ENCODE results near the gene CTNNBIP1.

Gene CTNNBIP1

GRCh38 chr1:9877962-9878361 is 32.1 kb downstream of the CTNNBIP1 start:
- DNase-seq (ENCODE audit: low read depth): no peak

GRCh38 chr1:9875636-9876000 is 34.5 kb downstream of the CTNNBIP1 start:
- DNase-seq (ENCODE audit: low read depth): no peak

GRCh38 chr1:9874959-9875635 is 35.0 kb downstream of the CTNNBIP1 start:
- DNase-seq (ENCODE audit: low read depth): peak; percentile 68

GRCh38 chr1:9874412-9874811 is 35.7 kb downstream of the CTNNBIP1 start:
- no peak for DNase-seq (ENCODE audit: low read depth)

- DNase-seq (ENCODE audit: low read depth): no peak
Measured at GRCh38 chr1:9873992-9874391, 36.1 kb downstream of the CTNNBIP1 start.

GRCh38 chr1:9873385-9873784 is 36.7 kb downstream of the CTNNBIP1 start:
- DNase-seq (ENCODE audit: low read depth): no peak

- DNase-seq (ENCODE audit: low read depth): no peak
Measured at GRCh38 chr1:9872430-9873165, 37.5 kb downstream of the CTNNBIP1 start.

- DNase-seq (ENCODE audit: low read depth): no peak
Measured at GRCh38 chr1:9871707-9872425, 38.2 kb downstream of the CTNNBIP1 start.

- DNase-seq (ENCODE audit: low read depth): no peak
Measured at GRCh38 chr1:9871021-9871420, 39.0 kb downstream of the CTNNBIP1 start.

- DNase-seq (ENCODE audit: low read depth): no peak
Measured at GRCh38 chr1:9870572-9870971, 39.5 kb downstream of the CTNNBIP1 start.

GRCh38 chr1:9869831-9870251 is 40.2 kb downstream of the CTNNBIP1 start:
- no peak for DNase-seq (ENCODE audit: low read depth)

GRCh38 chr1:9868244-9868590 is 41.9 kb downstream of the CTNNBIP1 start:
- DNase-seq (ENCODE audit: low read depth): no peak

GRCh38 chr1:9867408-9868243 is 42.4 kb downstream of the CTNNBIP1 start:
- peak; percentile 84 for DNase-seq (ENCODE audit: low read depth)

- no peak for DNase-seq (ENCODE audit: low read depth)
Measured at GRCh38 chr1:9866836-9867235, 43.2 kb downstream of the CTNNBIP1 start.

GRCh38 chr1:9865724-9866123 is 44.3 kb downstream of the CTNNBIP1 start:
- DNase-seq (ENCODE audit: low read depth): no peak

GRCh38 chr1:9863371-9863770 is 46.7 kb downstream of the CTNNBIP1 start:
- no peak for DNase-seq (ENCODE audit: low read depth)

GRCh38 chr1:9861360-9861759 is 48.7 kb downstream of the CTNNBIP1 start:
- no peak for DNase-seq (ENCODE audit: low read depth)

- DNase-seq (ENCODE audit: low read depth): no peak
Measured at GRCh38 chr1:9860887-9861286, 49.2 kb downstream of the CTNNBIP1 start.

GRCh38 chr1:9859281-9860014 is 50.6 kb downstream of the CTNNBIP1 start:
- DNase-seq (ENCODE audit: low read depth): no peak

- DNase-seq (ENCODE audit: low read depth): no peak
Measured at GRCh38 chr1:9858293-9859035, 51.6 kb downstream of the CTNNBIP1 start.

- DNase-seq (ENCODE audit: low read depth): no peak
Measured at GRCh38 chr1:9855186-9855585, 54.9 kb downstream of the CTNNBIP1 start.

Measured in activated gamma-delta T cell treated with anti-CD3 and anti-CD28 coated beads, Interleukin-2, amount 50 U/mL, for 16 hours (primary cell).